ENCODE results near the gene SERTAD1. TPM values are rescaled to one million over a fixed set of nuclear protein-coding genes. Genes with fewer than 3 reads are reported as not detected.

Gene SERTAD1
- polyA plus RNA-seq, 1 of the 3 experiments (the other 2 are of a cell fraction) = 10.4 TPM

- Histone ChIP-seq H3K4me1 (ENCODE audit: control insufficient read depth in 1 of 2, insufficient read depth in 2 of 2, low read depth in 1 of 2, low read length in 1 of 2) (no peaks in the 10 kb centered on the region), H4K20me1 (ENCODE audit: insufficient read depth) (no peaks in the 10 kb centered on the region), H3K27ac (ENCODE audit: low read depth in 2 of 2, low read length in 1 of 2) (no peak overlapping the region), H3K9ac (no peak overlapping the region), H3K9me3 (no peaks in the 10 kb centered on the region), H3K79me2 (ENCODE audit: insufficient read depth) (no peaks in the 10 kb centered on the region), H3K36me3 (replicated peaks in 1 of 2; ENCODE audit: control insufficient read depth in 1 of 2, insufficient read depth in 2 of 2, low read length in 1 of 2) (peaks cover 0 to 3% of the 10 kb centered on the region in 2 experiments), H3K27me3 (ENCODE audit: insufficient read depth) (no peaks in the 10 kb centered on the region), H3K4me2 (no peak overlapping the region), H3K4me3 (ENCODE audit: low read depth in 2 of 2, low read length in 1 of 2) (no peak overlapping the region), H3K9me2 (no peaks in the 10 kb centered on the region), H3F3A (replicated peaks; ENCODE audit: insufficient read depth) (peaks cover 5% of the 10 kb centered on the region), H2AFZ (ENCODE audit: low read depth) (no peak overlapping the region)
- 69% methylated on average over 5 of the region's 5 CpGs for WGBS (ENCODE audit: low lambda C conversion rate)
- DNase-seq = no peak
- ChIA-PET CTCF (interaction anchor here (6.2 kb wide), 1 partner anchor 12 kb away, joined by 49 read pairs; no protein-coding TSS in a partner anchor), POLR2A (no interaction called here)
- TF ChIP-seq SMC3 (IDR thresholded peaks at IDR 0.05; ENCODE audit: low read depth, low read length) (no peak), CHD2 (IDR thresholded peaks at IDR 0.05; ENCODE audit: low read length, partially characterized antibody) (no peak), TEAD4 (IDR thresholded peaks at IDR 0.05; ENCODE audit: borderline replicate concordance, insufficient read depth) (no peak), MEF2A (IDR thresholded peaks at IDR 0.05; ENCODE audit: borderline replicate concordance, low read depth) (no peak), NRF1 (IDR thresholded peaks at IDR 0.05; ENCODE audit: low read depth, low read length) (no peak), JUND (IDR thresholded peaks at IDR 0.05) (no peak), FOSL2 (IDR thresholded peaks at IDR 0.05; ENCODE audit: borderline replicate concordance, low read depth) (no peak)
These were observed 26.2 kb upstream of the SERTAD1 start for GRCh38 chr19:40452016-40452415.

GRCh38 chr19:40450664-40451063, 24.9 kb upstream of the SERTAD1 start:
- Histone ChIP-seq H3K4me3 (ENCODE audit: low read depth in 2 of 2, low read length in 1 of 2) (no peak overlapping the region), H3F3A (replicated peaks; ENCODE audit: insufficient read depth) (no peaks in the 10 kb centered on the region), H3K9me3 (no peaks in the 10 kb centered on the region), H3K79me2 (ENCODE audit: insufficient read depth) (no peaks in the 10 kb centered on the region), H3K27me3 (ENCODE audit: insufficient read depth) (no peaks in the 10 kb centered on the region), H2AFZ (ENCODE audit: low read depth) (no peak overlapping the region), H3K36me3 (replicated peaks in 1 of 2; ENCODE audit: control insufficient read depth in 1 of 2, insufficient read depth in 2 of 2, low read length in 1 of 2) (peaks cover 0 to 3% of the 10 kb centered on the region in 2 experiments), H3K4me2 (no peak overlapping the region), H3K27ac (ENCODE audit: low read depth in 2 of 2, low read length in 1 of 2) (no peak overlapping the region), H3K4me1 (ENCODE audit: control insufficient read depth in 1 of 2, insufficient read depth in 2 of 2, low read depth in 1 of 2, low read length in 1 of 2) (no peaks in the 10 kb centered on the region), H4K20me1 (ENCODE audit: insufficient read depth) (no peaks in the 10 kb centered on the region), H3K9ac (no peak overlapping the region), H3K9me2 (no peaks in the 10 kb centered on the region)
- TF ChIP-seq RCOR1 (IDR thresholded peaks at IDR 0.05; ENCODE audit: low read length) (no peak), FOXM1 (IDR thresholded peaks at IDR 0.05; ENCODE audit: low read depth) (no peak), SIN3A (IDR thresholded peaks at IDR 0.05; ENCODE audit: borderline replicate concordance, low read depth, low read length) (no peak), RAD21 (IDR thresholded peaks at IDR 0.05; ENCODE audit: low read length) (no peak), EZH2phosphoT487 (IDR thresholded peaks at IDR 0.05; ENCODE audit: borderline replicate concordance, low read depth) (no peak), TCF12 (IDR thresholded peaks at IDR 0.05) (no peak), JUND (IDR thresholded peaks at IDR 0.05) (no peak), MEF2A (IDR thresholded peaks at IDR 0.05; ENCODE audit: borderline replicate concordance, low read depth) (no peak), GATA2 (CRISPR knock-in tag; IDR thresholded peaks at IDR 0.05) (no peak), RXRA (IDR thresholded peaks at IDR 0.05; ENCODE audit: borderline replicate concordance, low read depth) (no peak)
- TF ChIP-seq, protein P1, sequence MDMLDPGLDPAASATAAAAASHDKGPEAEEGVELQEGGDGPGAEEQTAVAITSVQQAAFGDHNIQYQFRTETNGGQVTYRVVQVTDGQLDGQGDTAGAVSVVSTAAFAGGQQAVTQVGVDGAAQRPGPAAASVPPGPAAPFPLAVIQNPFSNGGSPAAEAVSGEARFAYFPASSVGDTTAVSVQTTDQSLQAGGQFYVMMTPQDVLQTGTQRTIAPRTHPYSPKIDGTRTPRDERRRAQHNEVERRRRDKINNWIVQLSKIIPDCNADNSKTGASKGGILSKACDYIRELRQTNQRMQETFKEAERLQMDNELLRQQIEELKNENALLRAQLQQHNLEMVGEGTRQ (IDR thresholded peaks at IDR 0.05; ENCODE audit: borderline replicate concordance, low read depth, low read length) = no peak
- ChIA-PET POLR2A (no interaction called here), CTCF (interaction anchor here (0.6 to 6.2 kb wide), 2 partner anchors 14 to 78 kb away, joined by 3 to 49 read pairs; no protein-coding TSS in a partner anchor)
- WGBS (ENCODE audit: low lambda C conversion rate) = 94% methylated on average over 4 of the region's 4 CpGs
- no peak for DNase-seq
